Measurements from ENCODE around the gene PEX6.

- TF ChIP-seq, protein P1, sequence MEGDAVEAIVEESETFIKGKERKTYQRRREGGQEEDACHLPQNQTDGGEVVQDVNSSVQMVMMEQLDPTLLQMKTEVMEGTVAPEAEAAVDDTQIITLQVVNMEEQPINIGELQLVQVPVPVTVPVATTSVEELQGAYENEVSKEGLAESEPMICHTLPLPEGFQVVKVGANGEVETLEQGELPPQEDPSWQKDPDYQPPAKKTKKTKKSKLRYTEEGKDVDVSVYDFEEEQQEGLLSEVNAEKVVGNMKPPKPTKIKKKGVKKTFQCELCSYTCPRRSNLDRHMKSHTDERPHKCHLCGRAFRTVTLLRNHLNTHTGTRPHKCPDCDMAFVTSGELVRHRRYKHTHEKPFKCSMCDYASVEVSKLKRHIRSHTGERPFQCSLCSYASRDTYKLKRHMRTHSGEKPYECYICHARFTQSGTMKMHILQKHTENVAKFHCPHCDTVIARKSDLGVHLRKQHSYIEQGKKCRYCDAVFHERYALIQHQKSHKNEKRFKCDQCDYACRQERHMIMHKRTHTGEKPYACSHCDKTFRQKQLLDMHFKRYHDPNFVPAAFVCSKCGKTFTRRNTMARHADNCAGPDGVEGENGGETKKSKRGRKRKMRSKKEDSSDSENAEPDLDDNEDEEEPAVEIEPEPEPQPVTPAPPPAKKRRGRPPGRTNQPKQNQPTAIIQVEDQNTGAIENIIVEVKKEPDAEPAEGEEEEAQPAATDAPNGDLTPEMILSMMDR (IDR thresholded peaks at IDR 0.05; ENCODE audit: extremely low read depth in 1 of 2, insufficient read depth in 1 of 2, low read depth in 1 of 2, low read length in 2 of 2) = no peak
- TF ChIP-seq POLR2AphosphoS5 (IDR thresholded peaks at IDR 0.05; ENCODE audit: insufficient read depth, low read depth, low read length) (no peak), POLR2A (IDR thresholded peaks at IDR 0.05; ENCODE audit: low read depth, low read length) (no peak), EZH2 (IDR thresholded peaks at IDR 0.05; ENCODE audit: borderline replicate concordance, low read depth, low read length, severe bottlenecking) (no peak), MYC (IDR thresholded peaks at IDR 0.05; ENCODE audit: low read depth, low read length) (no peak), MAX (IDR thresholded peaks at IDR 0.05; ENCODE audit: insufficient read depth, insufficient read length) (no peak), GATA2 (IDR thresholded peaks at IDR 0.05; ENCODE audit: insufficient read depth, insufficient read length, low read depth, low read length) (no peak), FOS (IDR thresholded peaks at IDR 0.05; ENCODE audit: borderline replicate concordance, insufficient read depth, low read length) (no peak)
Measured at GRCh38 chr6:42963179-42963854, 15.7 kb downstream of the PEX6 start.

Data from endothelial cell of umbilical vein (primary cell).